Measurements from ENCODE around the gene MACROH2A1.

DNA sequence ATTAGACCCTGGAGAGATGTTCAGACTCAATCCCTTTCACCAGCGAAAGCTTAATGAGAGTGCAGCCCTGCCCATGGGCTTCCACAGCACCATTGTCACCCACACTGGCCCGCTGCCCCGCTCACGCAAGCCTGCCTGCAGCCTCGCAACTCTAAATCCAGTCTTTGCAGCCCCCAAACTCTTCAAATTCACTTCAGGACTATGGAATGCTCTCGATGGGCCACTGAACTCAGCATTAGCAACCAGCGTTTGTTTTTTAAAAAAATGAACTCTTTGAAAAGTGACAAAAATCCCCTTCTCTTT, 31.1 kb upstream of the MACROH2A1 start:
- TF ChIP-seq, protein P1, sequence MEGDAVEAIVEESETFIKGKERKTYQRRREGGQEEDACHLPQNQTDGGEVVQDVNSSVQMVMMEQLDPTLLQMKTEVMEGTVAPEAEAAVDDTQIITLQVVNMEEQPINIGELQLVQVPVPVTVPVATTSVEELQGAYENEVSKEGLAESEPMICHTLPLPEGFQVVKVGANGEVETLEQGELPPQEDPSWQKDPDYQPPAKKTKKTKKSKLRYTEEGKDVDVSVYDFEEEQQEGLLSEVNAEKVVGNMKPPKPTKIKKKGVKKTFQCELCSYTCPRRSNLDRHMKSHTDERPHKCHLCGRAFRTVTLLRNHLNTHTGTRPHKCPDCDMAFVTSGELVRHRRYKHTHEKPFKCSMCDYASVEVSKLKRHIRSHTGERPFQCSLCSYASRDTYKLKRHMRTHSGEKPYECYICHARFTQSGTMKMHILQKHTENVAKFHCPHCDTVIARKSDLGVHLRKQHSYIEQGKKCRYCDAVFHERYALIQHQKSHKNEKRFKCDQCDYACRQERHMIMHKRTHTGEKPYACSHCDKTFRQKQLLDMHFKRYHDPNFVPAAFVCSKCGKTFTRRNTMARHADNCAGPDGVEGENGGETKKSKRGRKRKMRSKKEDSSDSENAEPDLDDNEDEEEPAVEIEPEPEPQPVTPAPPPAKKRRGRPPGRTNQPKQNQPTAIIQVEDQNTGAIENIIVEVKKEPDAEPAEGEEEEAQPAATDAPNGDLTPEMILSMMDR (IDR thresholded peaks at IDR 0.05) = no peak
- TF ChIP-seq POLR2AphosphoS5 (IDR thresholded peaks at IDR 0.05) = no peak
